PC-9 (cell line): ENCODE results near the gene RGS6. TPM values are rescaled to one million over a fixed set of nuclear protein-coding genes. Genes with fewer than 3 reads are reported as not detected.

Source experiments
- BruUV-seq: library from RNA; stranded (reverse); fragments of 400-500 nt; replicated peaks from 2 replicates; lab custom pipeline; 2021; lab: Mats Ljungman, UMichigan
- CTCF ChIA-PET: fragments of 300-600 bp; sonication (Branson Sonifier 250); formaldehyde crosslinking; loops from one replicate; lab custom pipeline; 2022; ENCODE audit warnings: antibody characterized with exemption; lab: Charles Lee
- POLR2A ChIA-PET: fragments of 300-600 bp; sonication (Branson Sonifier 250); formaldehyde crosslinking; loops from one replicate; lab custom pipeline; 2022; ENCODE audit warnings: antibody characterized with exemption; ENCODE audit not compliant: unreplicated experiment; lab: Charles Lee
- DNase-seq, 2 experiments: peaks; one replicate each; pipeline versions ENCODE4 v3.0.0 to v3.0.0-alpha.2; 2015 to 2022; ENCODE audit warnings: mixed read lengths in 1 of 2
- H2AFZ ChIP-seq: fragments of 200-600 bp; sonication (generic); 2 replicates; pipeline ENCODE4 v1.8.1; 2017; ENCODE audit warnings: antibody characterized with exemption
- H3F3A ChIP-seq: fragments of 200-600 bp; sonication (generic); 2 replicates; pipeline ENCODE4 v1.8.1; 2017; ENCODE audit warnings: antibody characterized with exemption, mild to moderate bottlenecking, low read depth; ENCODE audit not compliant: insufficient read depth
- H3K27ac ChIP-seq: fragments of 200-600 bp; sonication (generic); 2 replicates; pipeline ENCODE4 v1.6.1; 2016; ENCODE audit warnings: mixed run types
- H3K27me3 ChIP-seq: fragments of 200-600 bp; sonication (generic); 2 replicates; pipeline ENCODE4 v1.6.1; 2016; ENCODE audit warnings: low read depth, mixed run types; ENCODE audit not compliant: insufficient read depth
- H3K36me3 ChIP-seq: fragments of 200-600 bp; sonication (generic); 2 replicates; pipeline ENCODE4 v1.6.1; 2016; ENCODE audit warnings: low read depth, mixed run types
- H3K4me1 ChIP-seq: fragments of 200-600 bp; sonication (generic); replicated peaks from 2 replicates; pipeline ENCODE4 v1.6.1; 2016; ENCODE audit warnings: mixed run types; ENCODE audit not compliant: insufficient read depth
- H3K4me2 ChIP-seq: fragments of 200-600 bp; sonication (generic); 2 replicates; pipeline ENCODE4 v1.6.1; 2017; ENCODE audit warnings: mixed run types
- H3K4me3 ChIP-seq: fragments of 200-600 bp; sonication (generic); 2 replicates; pipeline ENCODE4 v1.6.1; 2016; ENCODE audit warnings: mixed run types
- H3K79me2 ChIP-seq: fragments of 200-600 bp; sonication (generic); 2 replicates; pipeline ENCODE4 v1.6.1; 2017; ENCODE audit warnings: low read depth, mixed run types
- H3K9me2 ChIP-seq: fragments of 200-600 bp; sonication (generic); 2 replicates; pipeline ENCODE4 v1.8.1; 2017; ENCODE audit warnings: mild to moderate bottlenecking; ENCODE audit not compliant: insufficient read depth
- H3K9me3 ChIP-seq: fragments of 200-600 bp; sonication (generic); 2 replicates; pipeline ENCODE4 v1.8.1; 2016; ENCODE audit warnings: low read depth; ENCODE audit not compliant: insufficient read depth
- H4K20me1 ChIP-seq: fragments of 200-600 bp; sonication (generic); 2 replicates; pipeline ENCODE4 v1.8.1; 2017; ENCODE audit not compliant: insufficient read depth
- EZH2 ChIP-seq: fragments of 200-600 bp; sonication (generic); IDR thresholded peaks from 2 replicates; pipeline ENCODE4 v1.8.0; 2017; ENCODE audit warnings: antibody characterized with exemption, low read depth
- intact Hi-C: fragments of 100-400 bp; cut with micrococcal nuclease; formaldehyde crosslinking; loops from one replicate; pipeline ENCODE4 v1.10.0; 2022; ENCODE audit not compliant: unreplicated experiment
- total RNA-seq: library from RNA; stranded (reverse); gene quantifications from 2 replicates; pipeline ENCODE4 v1.2.3, GENCODE V29; 2021
- TF ChIP-seq, protein P1 (sequence below): fragments of 200-600 bp; sonication (generic); conservative IDR thresholded peaks from 2 replicates; pipeline ENCODE4 v1.6.1; 2017; ENCODE audit warnings: mixed run types, antibody characterized with exemption, mild to moderate bottlenecking, moderate library complexity

RGS6 gene
- total RNA-seq, 1 experiment from 2014 or later: not detected

DNA sequence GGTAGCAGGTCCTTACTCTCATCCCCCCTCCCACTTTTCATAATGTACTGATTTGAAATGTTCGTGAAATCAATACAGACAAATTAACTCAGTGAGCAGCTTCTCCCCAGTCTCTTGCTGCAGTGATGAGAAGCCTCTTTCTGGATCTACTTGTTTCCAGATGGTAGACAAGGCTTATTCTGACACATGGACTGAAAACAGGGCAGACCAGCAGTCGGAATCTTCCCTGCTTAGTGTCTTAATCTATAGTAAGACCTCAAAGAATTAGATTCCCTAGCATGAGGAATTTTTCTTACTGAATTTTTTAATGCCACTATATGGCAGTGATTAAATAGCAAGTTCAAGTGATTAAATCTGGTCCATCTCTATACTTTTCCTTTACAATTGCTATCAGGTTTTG is 120.1 kb downstream of the RGS6 start:
- Histone ChIP-seq H3K9me2 (no peaks in the 10 kb centered on the region), H3K27ac (no peak overlapping the region), H3K4me3 (no peak overlapping the region), H3K36me3 (no peaks in the 10 kb centered on the region), H3K4me1 (no peaks in the 10 kb centered on the region), H2AFZ (no peak overlapping the region), H3K9me3 (no peaks in the 10 kb centered on the region), H3F3A (no peaks in the 10 kb centered on the region), H3K27me3 (peaks cover 20% of the 10 kb centered on the region), H3K4me2 (no peak overlapping the region), H4K20me1 (no peaks in the 10 kb centered on the region), H3K79me2 (no peaks in the 10 kb centered on the region)
- ChIA-PET POLR2A (no interaction called here), CTCF (no interaction called here)
- TF ChIP-seq, protein P1, sequence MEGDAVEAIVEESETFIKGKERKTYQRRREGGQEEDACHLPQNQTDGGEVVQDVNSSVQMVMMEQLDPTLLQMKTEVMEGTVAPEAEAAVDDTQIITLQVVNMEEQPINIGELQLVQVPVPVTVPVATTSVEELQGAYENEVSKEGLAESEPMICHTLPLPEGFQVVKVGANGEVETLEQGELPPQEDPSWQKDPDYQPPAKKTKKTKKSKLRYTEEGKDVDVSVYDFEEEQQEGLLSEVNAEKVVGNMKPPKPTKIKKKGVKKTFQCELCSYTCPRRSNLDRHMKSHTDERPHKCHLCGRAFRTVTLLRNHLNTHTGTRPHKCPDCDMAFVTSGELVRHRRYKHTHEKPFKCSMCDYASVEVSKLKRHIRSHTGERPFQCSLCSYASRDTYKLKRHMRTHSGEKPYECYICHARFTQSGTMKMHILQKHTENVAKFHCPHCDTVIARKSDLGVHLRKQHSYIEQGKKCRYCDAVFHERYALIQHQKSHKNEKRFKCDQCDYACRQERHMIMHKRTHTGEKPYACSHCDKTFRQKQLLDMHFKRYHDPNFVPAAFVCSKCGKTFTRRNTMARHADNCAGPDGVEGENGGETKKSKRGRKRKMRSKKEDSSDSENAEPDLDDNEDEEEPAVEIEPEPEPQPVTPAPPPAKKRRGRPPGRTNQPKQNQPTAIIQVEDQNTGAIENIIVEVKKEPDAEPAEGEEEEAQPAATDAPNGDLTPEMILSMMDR: no peak
- TF ChIP-seq EZH2: no peak
- no TSS peak for BruUV-seq
- intact Hi-C loops: no loop called here
- no peak for DNase-seq

DNA sequence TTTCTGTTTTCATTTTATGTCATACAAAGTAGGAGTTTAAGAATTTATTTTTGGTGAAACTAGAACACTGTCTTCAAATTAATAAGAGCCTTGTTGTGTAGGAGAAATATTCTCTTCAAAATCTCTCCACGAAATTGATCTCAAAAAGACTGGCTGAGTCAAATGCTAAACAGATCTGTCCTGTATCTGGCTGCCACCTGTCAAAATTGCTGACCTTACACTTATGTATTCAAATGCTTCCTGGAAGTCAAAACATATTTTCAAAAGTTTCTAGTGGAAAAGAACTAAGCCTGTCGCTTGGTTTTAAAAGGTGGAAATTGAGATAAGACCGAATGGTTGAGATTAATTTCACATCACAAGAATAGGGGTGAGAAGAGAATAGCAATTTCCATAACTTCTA is 121.4 kb downstream of the RGS6 start:
- H3K4me3 ChIP-seq: no peak overlapping the region
- no peak overlapping the region for H3K27ac ChIP-seq
- H2AFZ ChIP-seq: no peak overlapping the region
- CTCF ChIA-PET: no interaction called here
- no peaks in the 10 kb centered on the region for H3K9me2 ChIP-seq
- no peaks in the 10 kb centered on the region for H3K36me3 ChIP-seq
- TF ChIP-seq EZH2: no peak
- TF ChIP-seq, protein P1: no peak
- no peaks in the 10 kb centered on the region for H3K79me2 ChIP-seq
- no peak overlapping the region for H3K4me2 ChIP-seq
- H3K4me1 ChIP-seq: no peaks in the 10 kb centered on the region
- H3F3A ChIP-seq: no peaks in the 10 kb centered on the region
- H3K27me3 ChIP-seq: peaks cover 14% of the 10 kb centered on the region
- no peak for DNase-seq
- POLR2A ChIA-PET: no interaction called here
- BruUV-seq: no TSS peak
- intact Hi-C loops: no loop called here
- H3K9me3 ChIP-seq: no peaks in the 10 kb centered on the region
- H4K20me1 ChIP-seq: no peaks in the 10 kb centered on the region

DNA sequence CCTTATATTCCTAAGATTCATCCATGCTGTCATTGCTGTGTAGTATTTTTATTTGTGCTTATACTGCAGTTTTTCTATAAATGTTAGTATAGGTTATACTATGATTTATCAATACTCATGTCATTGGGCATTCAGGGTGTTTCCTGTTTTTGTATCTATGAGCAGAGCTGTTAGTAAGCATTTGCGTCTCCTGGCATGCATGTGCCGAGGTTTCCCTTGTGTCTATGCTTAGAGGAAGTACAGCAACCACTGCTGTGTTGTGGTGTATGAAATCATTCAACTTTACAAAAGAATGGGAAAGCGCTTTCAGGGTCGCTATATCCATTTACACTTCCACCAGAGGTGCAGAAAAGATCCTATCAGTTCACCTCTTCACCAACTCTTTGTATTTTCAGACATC is 122.7 kb downstream of the RGS6 start:
- H3K4me2 ChIP-seq: no peak overlapping the region
- H3K79me2 ChIP-seq: no peaks in the 10 kb centered on the region
- no peaks in the 10 kb centered on the region for H3F3A ChIP-seq
- H3K4me3 ChIP-seq: no peak overlapping the region
- ChIA-PET CTCF (no interaction called here), POLR2A (no interaction called here)
- no peak for TF ChIP-seq EZH2
- TF ChIP-seq, protein P1: no peak
- H3K27ac ChIP-seq: no peak overlapping the region
- no peaks in the 10 kb centered on the region for H3K4me1 ChIP-seq
- no peaks in the 10 kb centered on the region for H3K9me3 ChIP-seq
- peaks cover 14% of the 10 kb centered on the region for H3K27me3 ChIP-seq
- H3K9me2 ChIP-seq: no peaks in the 10 kb centered on the region
- no TSS peak for BruUV-seq
- DNase-seq: no peak
- no peaks in the 10 kb centered on the region for H3K36me3 ChIP-seq
- no peak overlapping the region for H2AFZ ChIP-seq
- no peaks in the 10 kb centered on the region for H4K20me1 ChIP-seq
- intact Hi-C loops: no loop called here
